ENCODE data around the gene MYRFL. TPM values are rescaled to one million over a fixed set of nuclear protein-coding genes. Genes with fewer than 3 reads are reported as not detected.

The MYRFL gene
- total RNA-seq, 4 donors from 2014 or later, result 0.48 to 0.68 TPM; not detected in 2

DNA sequence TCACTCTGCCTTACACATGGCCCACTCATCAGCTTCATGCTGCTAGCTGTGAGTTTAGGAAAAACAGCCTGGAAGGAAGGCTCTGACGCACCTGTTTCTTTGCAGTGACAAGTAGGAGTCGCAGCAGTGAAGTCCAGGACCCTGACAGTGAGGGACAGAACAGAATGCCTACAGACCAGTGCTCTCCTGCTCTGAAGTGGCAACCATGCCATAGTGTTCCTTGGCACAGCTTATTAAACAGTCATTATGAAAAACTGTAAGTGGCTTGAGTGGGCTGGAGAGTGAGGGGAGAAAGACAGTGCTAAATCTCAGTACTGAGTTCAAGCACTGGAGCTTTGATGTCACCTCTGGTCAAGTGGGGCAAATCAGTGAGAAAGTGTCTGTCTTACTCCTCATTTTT lies 61.7 kb downstream of the MYRFL start:
- DNase-seq, result no peak
- intact Hi-C loops (cut with DNase I; ENCODE audit: low total_unique reads) (no loop called here), in situ Hi-C loops (cut with MboI; ENCODE audit: low pct_ligation_motif_present in 1 of 4, low pct_unique_long_range_greater_than_20kb in 1 of 4, low sequenced_read_pairs in 3 of 4) (loop anchor here in 2 of 4 donors (10.0 to 25.0 kb wide), 3 partner anchors 698 to 851 kb away; no protein-coding TSS in a partner anchor)
- TF ChIP-seq, protein P1, sequence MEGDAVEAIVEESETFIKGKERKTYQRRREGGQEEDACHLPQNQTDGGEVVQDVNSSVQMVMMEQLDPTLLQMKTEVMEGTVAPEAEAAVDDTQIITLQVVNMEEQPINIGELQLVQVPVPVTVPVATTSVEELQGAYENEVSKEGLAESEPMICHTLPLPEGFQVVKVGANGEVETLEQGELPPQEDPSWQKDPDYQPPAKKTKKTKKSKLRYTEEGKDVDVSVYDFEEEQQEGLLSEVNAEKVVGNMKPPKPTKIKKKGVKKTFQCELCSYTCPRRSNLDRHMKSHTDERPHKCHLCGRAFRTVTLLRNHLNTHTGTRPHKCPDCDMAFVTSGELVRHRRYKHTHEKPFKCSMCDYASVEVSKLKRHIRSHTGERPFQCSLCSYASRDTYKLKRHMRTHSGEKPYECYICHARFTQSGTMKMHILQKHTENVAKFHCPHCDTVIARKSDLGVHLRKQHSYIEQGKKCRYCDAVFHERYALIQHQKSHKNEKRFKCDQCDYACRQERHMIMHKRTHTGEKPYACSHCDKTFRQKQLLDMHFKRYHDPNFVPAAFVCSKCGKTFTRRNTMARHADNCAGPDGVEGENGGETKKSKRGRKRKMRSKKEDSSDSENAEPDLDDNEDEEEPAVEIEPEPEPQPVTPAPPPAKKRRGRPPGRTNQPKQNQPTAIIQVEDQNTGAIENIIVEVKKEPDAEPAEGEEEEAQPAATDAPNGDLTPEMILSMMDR (IDR thresholded peaks at IDR 0.05), result no peak
- TF ChIP-seq POLR2AphosphoS5 (IDR thresholded peaks at IDR 0.05), result no peak
- TF ChIP-seq POLR2A (IDR thresholded peaks at IDR 0.05), result no peak
- no peak for TF ChIP-seq EP300 (IDR thresholded peaks at IDR 0.05; ENCODE audit: low read depth)
- Histone ChIP-seq H3K27me3 (no peaks in the 10 kb centered on the region), H3K4me3 (no peak overlapping the region), H3K9me3 (no peaks in the 10 kb centered on the region), H3K4me1 (no peaks in the 10 kb centered on the region), H3K36me3 (no peaks in the 10 kb centered on the region), H3K27ac (no peak overlapping the region)
- WGBS, 2 donors (ENCODE audit: low coverage in 1 of 2), result 92% methylated on average over 2 of the region's 2 CpGs; no CpG with 5 or more reads in 1 of the 2 donors

DNA sequence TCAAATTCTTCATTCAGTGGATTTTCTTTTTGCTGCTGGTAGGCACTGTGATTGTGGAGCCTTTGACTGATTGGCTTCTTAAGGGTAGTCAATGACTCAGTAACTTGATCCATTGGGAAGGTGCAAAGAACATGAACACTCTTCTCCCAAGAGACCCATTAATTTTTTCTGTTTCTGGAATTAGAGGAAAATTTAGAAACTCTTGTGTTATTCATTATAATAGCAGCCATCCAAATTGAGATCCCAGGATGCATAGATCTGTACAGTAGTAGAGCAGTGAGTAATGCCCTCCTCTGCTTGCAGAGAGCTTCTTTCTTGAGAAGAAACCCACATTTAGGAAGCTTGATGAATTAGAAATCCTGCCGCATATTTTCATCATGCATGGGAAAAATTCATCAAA lies 63.9 kb downstream of the MYRFL start:
- intact Hi-C loops (cut with DNase I; ENCODE audit: low total_unique reads), result no loop called here

DNA sequence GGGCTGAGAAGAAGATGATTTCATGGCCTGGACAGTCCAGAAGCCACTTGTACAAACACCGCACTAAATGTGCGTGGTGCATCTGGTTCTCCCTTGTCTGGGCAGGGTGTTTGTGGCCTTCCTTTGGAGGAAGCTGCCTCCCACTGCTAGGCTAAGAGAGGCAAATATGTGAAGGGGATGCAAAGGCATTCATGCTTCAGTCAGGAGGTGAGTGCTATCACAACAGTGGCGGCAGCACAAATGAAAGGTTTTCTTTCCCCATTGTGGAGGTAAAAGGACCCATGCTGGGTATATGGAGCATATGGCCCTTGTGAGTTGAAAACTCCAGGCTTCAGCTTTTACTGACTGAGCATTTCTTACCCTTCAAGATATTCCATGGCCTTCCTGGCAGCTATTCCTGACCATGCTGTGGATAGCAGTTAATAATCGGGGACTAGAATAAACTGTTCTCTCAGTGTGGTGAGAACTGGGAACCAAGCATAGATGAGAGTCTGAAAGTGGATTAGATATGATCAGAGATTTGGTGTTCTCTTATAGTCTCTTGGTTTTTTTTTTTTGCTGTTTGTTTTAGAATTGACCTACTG lies 69.9 kb downstream of the MYRFL start:
- H3K9me3 ChIP-seq, result no peaks in the 10 kb centered on the region
- intact Hi-C loops (cut with DNase I; ENCODE audit: low total_unique reads), result no loop called here
- H3K27ac ChIP-seq, result no peak overlapping the region
- H3K4me3 ChIP-seq, result no peak overlapping the region
- no peaks in the 10 kb centered on the region for H3K36me3 ChIP-seq
- no peaks in the 10 kb centered on the region for H3K4me1 ChIP-seq
- DNase-seq, result no peak
- in situ Hi-C loops (cut with MboI; ENCODE audit: low pct_ligation_motif_present in 1 of 4, low pct_unique_long_range_greater_than_20kb in 1 of 4, low sequenced_read_pairs in 3 of 4), result loop anchor here in 3 of 4 donors (5.0 to 25.0 kb wide), 3 partner anchors 677 to 842 kb away; no protein-coding TSS in a partner anchor
- TF ChIP-seq, protein P1 (IDR thresholded peaks at IDR 0.05), result no peak
- TF ChIP-seq EP300 (IDR thresholded peaks at IDR 0.05; ENCODE audit: low read depth) (no peak), POLR2AphosphoS5 (IDR thresholded peaks at IDR 0.05) (no peak), POLR2A (IDR thresholded peaks at IDR 0.05) (no peak)
- H3K27me3 ChIP-seq, result no peaks in the 10 kb centered on the region
- 80 to 97% methylated on average over 1 to 4 of the region's 4 CpGs for WGBS, 2 donors (ENCODE audit: low coverage in 1 of 2)

More for the DNA sequence above, 63.9 kb downstream of the MYRFL start:
- no peaks in the 10 kb centered on the region for H3K4me1 ChIP-seq
- no peak overlapping the region for H3K27ac ChIP-seq
- H3K36me3 ChIP-seq, result no peaks in the 10 kb centered on the region
- H3K27me3 ChIP-seq, result no peaks in the 10 kb centered on the region
- TF ChIP-seq, protein P1 (IDR thresholded peaks at IDR 0.05), result no peak
- TF ChIP-seq EP300 (IDR thresholded peaks at IDR 0.05; ENCODE audit: low read depth), result no peak
- TF ChIP-seq POLR2A (IDR thresholded peaks at IDR 0.05), result no peak
- no peak for TF ChIP-seq POLR2AphosphoS5 (IDR thresholded peaks at IDR 0.05)
- no peaks in the 10 kb centered on the region for H3K9me3 ChIP-seq
- DNase-seq, result no peak
- in situ Hi-C loops (cut with MboI; ENCODE audit: low pct_ligation_motif_present in 1 of 4, low pct_unique_long_range_greater_than_20kb in 1 of 4, low sequenced_read_pairs in 3 of 4), result loop anchor here in 2 of 4 donors (10.0 to 25.0 kb wide), 3 partner anchors 696 to 848 kb away; no protein-coding TSS in a partner anchor
- WGBS, 2 donors (ENCODE audit: low coverage in 1 of 2), result 96 to 100% methylated on average over 1 of the region's 1 CpG
- H3K4me3 ChIP-seq, result no peak overlapping the region

DNA sequence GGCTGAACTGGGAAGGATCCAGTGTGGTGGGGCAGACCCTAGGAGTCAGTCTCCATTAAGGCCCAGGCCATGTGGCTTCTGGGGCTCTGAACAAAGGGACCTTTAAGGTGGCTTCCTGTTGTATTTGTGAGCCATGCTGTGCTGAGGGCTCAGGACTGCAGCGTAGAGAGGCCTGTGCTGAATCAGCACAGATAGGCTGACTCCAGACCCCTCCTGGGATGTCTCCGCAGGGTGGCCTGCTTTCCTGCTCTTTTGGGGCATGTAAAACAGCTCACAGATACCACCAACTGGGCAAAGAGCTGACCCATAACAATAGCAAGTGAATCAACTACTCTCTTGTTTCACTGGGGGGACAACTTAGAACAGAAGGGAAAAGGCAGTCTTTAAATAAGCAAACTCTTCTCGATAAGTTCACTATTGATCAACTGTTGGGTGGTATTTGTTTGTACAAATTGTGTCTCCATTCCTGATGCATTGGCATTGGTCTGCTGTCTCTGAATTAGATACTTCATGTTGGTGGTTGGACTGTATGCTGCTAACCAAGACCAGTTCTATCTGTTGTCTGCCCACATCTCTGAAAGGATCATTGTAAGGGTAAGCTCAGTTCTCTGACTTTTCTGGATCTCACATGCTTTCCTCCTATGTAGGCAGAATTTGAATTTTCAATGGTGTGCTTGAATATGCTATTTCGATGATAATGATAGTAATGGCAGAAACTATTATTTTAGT lies 71.8 kb downstream of the MYRFL start:
- Histone ChIP-seq H3K27me3 (no peaks in the 10 kb centered on the region), H3K4me1 (peaks cover 0 to 3% (median 0%) of the 10 kb centered on the region in 4 donors), H3K4me3 (no peak overlapping the region), H3K36me3 (no peaks in the 10 kb centered on the region), H3K27ac (no peak overlapping the region), H3K9me3 (no peaks in the 10 kb centered on the region)
- TF ChIP-seq, protein P1 (IDR thresholded peaks at IDR 0.05), result no peak
- TF ChIP-seq POLR2AphosphoS5 (IDR thresholded peaks at IDR 0.05), result no peak
- TF ChIP-seq EP300 (IDR thresholded peaks at IDR 0.05; ENCODE audit: low read depth), result no peak
- TF ChIP-seq POLR2A (IDR thresholded peaks at IDR 0.05), result no peak
- 92 to 94% methylated on average over 2 to 4 of the region's 4 CpGs for WGBS, 2 donors (ENCODE audit: low coverage in 1 of 2)
- in situ Hi-C loops (cut with MboI; ENCODE audit: low pct_ligation_motif_present in 1 of 4, low pct_unique_long_range_greater_than_20kb in 1 of 4, low sequenced_read_pairs in 3 of 4) (loop anchor here in 3 of 4 donors (5.0 to 25.0 kb wide), 3 partner anchors 675 to 840 kb away; no protein-coding TSS in a partner anchor), intact Hi-C loops (cut with DNase I; ENCODE audit: low total_unique reads) (no loop called here)
- DNase-seq, result no peak
